ENCODE measurements around the gene SPN.
"Not testable (repeated sequence)": the region's sequence is repeated elsewhere in the genome, so short reads cannot be mapped to it uniquely, and the experiment has no call there.

The SPN gene

GRCh38 chr16:29663016-29663806, at the start of gene SPN:
Gene SPN (plus strand): TSS chr16:29663247. CDS start chr16:29663729, 482 bp downstream.
- FAIRE-seq: no peak

GRCh38 chr16:29613307-29614057, 49.6 kb upstream of the SPN start:
- not testable (repeated sequence) for FAIRE-seq

- FAIRE-seq: not testable (repeated sequence)
These were observed 48.2 kb upstream of the SPN start for GRCh38 chr16:29614691-29615314.

- not testable (repeated sequence) for FAIRE-seq
These were observed 46.9 kb upstream of the SPN start for GRCh38 chr16:29616127-29616526.

- FAIRE-seq: not testable (repeated sequence)
These were observed 42.5 kb upstream of the SPN start for GRCh38 chr16:29620591-29620990.

GRCh38 chr16:29622738-29623137, 40.3 kb upstream of the SPN start:
- FAIRE-seq: not testable (repeated sequence)

GRCh38 chr16:29623253-29623652, 39.8 kb upstream of the SPN start:
- FAIRE-seq: not testable (repeated sequence)

- FAIRE-seq: not testable (repeated sequence)
These were observed 37.9 kb upstream of the SPN start for GRCh38 chr16:29625114-29625513.

GRCh38 chr16:29626778-29627331, 36.2 kb upstream of the SPN start:
- not testable (repeated sequence) for FAIRE-seq

- not testable (repeated sequence) for FAIRE-seq
These were observed 35.4 kb upstream of the SPN start for GRCh38 chr16:29627661-29628075.

GRCh38 chr16:29628707-29629106, 34.3 kb upstream of the SPN start:
- not testable (repeated sequence) for FAIRE-seq

GRCh38 chr16:29629318-29629717, 33.7 kb upstream of the SPN start:
- not testable (repeated sequence) for FAIRE-seq

GRCh38 chr16:29631658-29632057, 31.4 kb upstream of the SPN start:
- FAIRE-seq: not testable (repeated sequence)

GRCh38 chr16:29635902-29636301, 27.1 kb upstream of the SPN start:
- FAIRE-seq: not testable (repeated sequence)

- not testable (repeated sequence) for FAIRE-seq
These were observed 26.7 kb upstream of the SPN start for GRCh38 chr16:29636368-29636767.

GRCh38 chr16:29638751-29639150, 24.3 kb upstream of the SPN start:
- not testable (repeated sequence) for FAIRE-seq

GRCh38 chr16:29641561-29641960, 21.5 kb upstream of the SPN start:
- no peak for FAIRE-seq

- no peak for FAIRE-seq
These were observed 19.5 kb upstream of the SPN start for GRCh38 chr16:29643596-29643995.

- no peak for FAIRE-seq
These were observed 18.6 kb upstream of the SPN start for GRCh38 chr16:29644338-29644857.

GRCh38 chr16:29644973-29645693, 17.9 kb upstream of the SPN start:
- no peak for FAIRE-seq

GRCh38 chr16:29645694-29646187, 17.3 kb upstream of the SPN start:
- FAIRE-seq: no peak

GRCh38 chr16:29646947-29647346, 16.1 kb upstream of the SPN start:
- FAIRE-seq: no peak
